HK-2 (cell line): ENCODE results near the gene HSPB6.
"Not testable (repeated sequence)": the region's sequence is repeated elsewhere in the genome, so short reads cannot be mapped to it uniquely, and the experiment has no call there.

Experiments
- DNase-seq: peaks from one replicate; pipeline ENCODE4 v3.0.0-alpha.2; 2018; ENCODE audit not compliant: unreplicated experiment

The HSPB6 gene

GRCh38 chr19:35786299-35787160 lies 29.7 kb upstream of the HSPB6 start:
- DNase-seq = no peak

GRCh38 chr19:35785339-35785627 lies 28.5 kb upstream of the HSPB6 start:
- DNase-seq = no peak

GRCh38 chr19:35784503-35785338 lies 27.9 kb upstream of the HSPB6 start:
- DNase-seq = no peak

- DNase-seq = no peak
These were observed 26.9 kb upstream of the HSPB6 start for GRCh38 chr19:35783469-35784434.

GRCh38 chr19:35782589-35782988 lies 25.8 kb upstream of the HSPB6 start:
- no peak for DNase-seq

- DNase-seq = no peak
These were observed 24.8 kb upstream of the HSPB6 start for GRCh38 chr19:35781650-35782049.

- DNase-seq = no peak
These were observed 23.9 kb upstream of the HSPB6 start for GRCh38 chr19:35780717-35781116.

- DNase-seq = no peak
These were observed 23.2 kb upstream of the HSPB6 start for GRCh38 chr19:35780058-35780457.

GRCh38 chr19:35779033-35779432 lies 22.2 kb upstream of the HSPB6 start:
- no peak for DNase-seq

GRCh38 chr19:35777961-35778360 lies 21.1 kb upstream of the HSPB6 start:
- DNase-seq = no peak

- DNase-seq = no peak
These were observed 20.4 kb upstream of the HSPB6 start for GRCh38 chr19:35777086-35777841.

- no peak for DNase-seq
These were observed 19.4 kb upstream of the HSPB6 start for GRCh38 chr19:35776102-35776788.

- peak; percentile 98 for DNase-seq
These were observed 18.7 kb upstream of the HSPB6 start, which contains the start of gene ARHGAP33 for GRCh38 chr19:35775298-35776101. ARHGAP33 (plus strand) TSS chr19:35775564; CDS start chr19:35775659, 95 bp downstream.

GRCh38 chr19:35775046-35775297 lies 18.1 kb upstream of the HSPB6 start:
- no peak for DNase-seq

- DNase-seq = no peak
These were observed 17.6 kb upstream of the HSPB6 start for GRCh38 chr19:35774274-35775045.

GRCh38 chr19:35773020-35773806 lies 16.4 kb upstream of the HSPB6 start:
- no peak for DNase-seq

- not testable (repeated sequence) for DNase-seq
These were observed 15.5 kb upstream of the HSPB6 start for GRCh38 chr19:35772362-35772761.

GRCh38 chr19:35768082-35768421 lies 11.2 kb upstream of the HSPB6 start:
- DNase-seq = no peak
